CD14-positive monocyte (primary cell): ENCODE data around the gene IPMK. TPM values are rescaled to one million over a fixed set of nuclear protein-coding genes. Genes with fewer than 3 reads are reported as not detected.

Source experiments
- DNase-seq, 3 donors: peaks; one replicate each; pipeline ENCODE4 v3.0.0-alpha.2; 2011 to 2022
- H2AFZ ChIP-seq: 2 replicates; pipeline ENCODE4 v1.6.0; 2012; ENCODE audit warnings: mild to moderate bottlenecking, low read depth, low read length, inconsistent platforms; ENCODE audit not compliant: insufficient read depth, poor library complexity, severe bottlenecking
- H3K27ac ChIP-seq, 2 donors: 1 replicate in 1 of 2; 2 replicates in 1 of 2; pipeline ENCODE4 v1.5.1; 2012 to 2013; ENCODE audit warnings: low read length in 2 of 2, control low read depth in 1 of 2, inconsistent platforms in 1 of 2, low read depth in 1 of 2, mild to moderate bottlenecking in 1 of 2
- H3K27me3 ChIP-seq, 2 donors: one replicate each; pipeline versions ENCODE4 v1.6.0 to v1.6.1; 2011 to 2013; ENCODE audit warnings: low read length in 2 of 2; ENCODE audit not compliant: control insufficient read depth in 2 of 2, insufficient read depth in 2 of 2
- H3K36me3 ChIP-seq, 2 donors: replicated peaks in 1 of 2; 1 replicate in 1 of 2; 2 replicates in 1 of 2; pipeline versions ENCODE4 v1.5.1 to v1.6.1; 2012 to 2013; ENCODE audit warnings: low read length in 2 of 2, control low read depth in 1 of 2, inconsistent platforms in 1 of 2, mild to moderate bottlenecking in 1 of 2; ENCODE audit not compliant: insufficient read depth in 2 of 2, control insufficient read depth in 1 of 2
- H3K4me1 ChIP-seq, 2 donors: 1 replicate in 1 of 2; 2 replicates in 1 of 2; pipeline versions ENCODE4 v1.5.1 to v1.6.1; 2012 to 2013; ENCODE audit warnings: low read length in 2 of 2, control low read depth in 1 of 2, inconsistent platforms in 1 of 2, mild to moderate bottlenecking in 1 of 2, moderate library complexity in 1 of 2; ENCODE audit not compliant: insufficient read depth in 2 of 2, control insufficient read depth in 1 of 2
- H3K4me2 ChIP-seq: replicated peaks from 2 replicates; pipeline ENCODE3; 2012; ENCODE audit warnings: low read length, moderate library complexity, mild to moderate bottlenecking; ENCODE audit not compliant: poor library complexity, severe bottlenecking; ENCODE audit errors: extremely low read depth
- H3K4me3 ChIP-seq, 3 experiments: fragments of 200-600 bp in 1 of 3; sonication (generic) in 1 of 3; replicated peaks in 1 of 3; 1 replicate in 2 of 3; 2 replicates in 1 of 3; pipeline ENCODE4 v1.5.1; 2011 to 2013; ENCODE audit warnings: low read length in 3 of 3, mild to moderate bottlenecking in 3 of 3, control low read depth in 2 of 3, low read depth in 2 of 3, inconsistent platforms in 1 of 3, moderate library complexity in 1 of 3
- H3K79me2 ChIP-seq: 2 replicates; pipeline ENCODE4 v1.6.0; 2012; ENCODE audit warnings: mild to moderate bottlenecking, control low read depth, inconsistent platforms, low read length, moderate library complexity; ENCODE audit not compliant: insufficient read depth
- H3K9ac ChIP-seq: 2 replicates; pipeline ENCODE4 v1.6.0; 2017; ENCODE audit warnings: low read length, mild to moderate bottlenecking; ENCODE audit not compliant: insufficient read depth, poor library complexity, severe bottlenecking
- H3K9me3 ChIP-seq, 2 donors: replicated peaks in 1 of 2; 1 replicate in 1 of 2; 2 replicates in 1 of 2; pipeline versions ENCODE4 v1.5.1 to v1.6.1; 2012 to 2013; ENCODE audit warnings: low read length in 2 of 2, control low read depth in 1 of 2; ENCODE audit not compliant: control insufficient read depth in 1 of 2, insufficient read depth in 1 of 2
- H4K20me1 ChIP-seq: 2 replicates; pipeline ENCODE4 v1.6.0; 2012; ENCODE audit warnings: mild to moderate bottlenecking, low read length, control low read depth, moderate library complexity; ENCODE audit not compliant: insufficient read depth
- H3K27ac Mint-ChIP-seq, 7 donors: one replicate each; pipeline ENCODE4 v1.8.0; 2020; ENCODE audit warnings: mild to moderate bottlenecking in 7 of 7, mixed read lengths in 7 of 7, moderate library complexity in 6 of 7, inconsistent platforms in 2 of 7
- H3K27me3 Mint-ChIP-seq, 3 donors: one replicate each; pipeline ENCODE4 v1.8.0; 2021 to 2022; ENCODE audit warnings: low read depth in 3 of 3, mild to moderate bottlenecking in 3 of 3, mixed read lengths in 3 of 3, moderate library complexity in 3 of 3, inconsistent platforms in 1 of 3
- H3K36me3 Mint-ChIP-seq, 2 donors: one replicate each; pipeline ENCODE4 v1.8.0; 2020; ENCODE audit warnings: mixed read lengths in 2 of 2, inconsistent platforms in 1 of 2, mild to moderate bottlenecking in 1 of 2
- H3K4me1 Mint-ChIP-seq: one replicate; pipeline ENCODE4 v1.8.0; 2020; ENCODE audit warnings: mild to moderate bottlenecking, mixed read lengths
- H3K4me3 Mint-ChIP-seq, 2 donors: one replicate each; pipeline ENCODE4 v1.8.0; 2020; ENCODE audit warnings: mild to moderate bottlenecking in 2 of 2, mixed read lengths in 2 of 2, moderate library complexity in 1 of 2
- H3K9me3 Mint-ChIP-seq, 7 donors: one replicate each; pipeline ENCODE4 v1.8.0; 2020 to 2022; ENCODE audit warnings: mixed read lengths in 7 of 7, mild to moderate bottlenecking in 6 of 7, moderate library complexity in 6 of 7, inconsistent platforms in 2 of 7
- WGBS: methylation state at CpG from one replicate; pipeline ENCODE4 v1.1.5; 2013; ENCODE audit warnings: missing lambda C conversion rate; ENCODE audit not compliant: insufficient coverage; 5-methylcytosine and 5-hydroxymethylcytosine counted together
- intact Hi-C, 2 donors: fragments of 100-400 bp; cut with micrococcal nuclease; formaldehyde crosslinking; loops; one replicate each; pipeline versions ENCODE4 v1.15.0 to v1.15.1; 2023
- polyA plus RNA-seq, 3 donors: library from polyadenylated mRNA; depleted of rRNA in 1 of 3; unstranded in 2 of 3; stranded (reverse) in 1 of 3; fragments of 300-500 nt in 2 of 3; fragments of >200 nt in 1 of 3; fragmentation: Illumina TruSeq in 2 of 3; gene quantifications; 1 replicate in 2 of 3; 2 replicates in 1 of 3; pipeline ENCODE4 v1.2.3, GENCODE V29; 2012 to 2021
- TF ChIP-seq, protein P1 (sequence below): fragments of 200-600 bp; IDR thresholded peaks from one replicate; pipeline ENCODE4 v1.8.0; 2022; ENCODE audit warnings: antibody characterized with exemption, mild to moderate bottlenecking

Gene IPMK
- polyA plus RNA-seq, 3 donors = 6.1 to 10.9 (median 8.8) TPM

GRCh38 chr10:58268454-58268945 is 806 bp upstream of the IPMK start:
- peak overlapping the region; percentile 91 for H3K4me2 ChIP-seq
- H3K9me3 ChIP-seq = no peaks in the 10 kb centered on the region
- Mint-ChIP-seq H3K36me3 (peaks cover 0 to 3% of the 10 kb centered on the region in 2 donors), H3K4me3 (peak overlapping the region; percentile 93 to 98), H3K27ac (peak overlapping the region; percentile 92 to 99 (median 97)), H3K4me1 (peaks cover 33% of the 10 kb centered on the region), H3K27me3 (peaks cover 0 to 2% (median 0%) of the 10 kb centered on the region in 3 donors), H3K9me3 (peaks cover 0 to 8% (median 0%) of the 10 kb centered on the region in 7 donors)
- peaks cover 29 to 42% of the 10 kb centered on the region in 2 donors for H3K4me1 ChIP-seq
- WGBS = 0% methylated on average over 4 of the region's 13 CpGs
- H3K79me2 ChIP-seq = peaks cover 61% of the 10 kb centered on the region
- TF ChIP-seq, protein P1, sequence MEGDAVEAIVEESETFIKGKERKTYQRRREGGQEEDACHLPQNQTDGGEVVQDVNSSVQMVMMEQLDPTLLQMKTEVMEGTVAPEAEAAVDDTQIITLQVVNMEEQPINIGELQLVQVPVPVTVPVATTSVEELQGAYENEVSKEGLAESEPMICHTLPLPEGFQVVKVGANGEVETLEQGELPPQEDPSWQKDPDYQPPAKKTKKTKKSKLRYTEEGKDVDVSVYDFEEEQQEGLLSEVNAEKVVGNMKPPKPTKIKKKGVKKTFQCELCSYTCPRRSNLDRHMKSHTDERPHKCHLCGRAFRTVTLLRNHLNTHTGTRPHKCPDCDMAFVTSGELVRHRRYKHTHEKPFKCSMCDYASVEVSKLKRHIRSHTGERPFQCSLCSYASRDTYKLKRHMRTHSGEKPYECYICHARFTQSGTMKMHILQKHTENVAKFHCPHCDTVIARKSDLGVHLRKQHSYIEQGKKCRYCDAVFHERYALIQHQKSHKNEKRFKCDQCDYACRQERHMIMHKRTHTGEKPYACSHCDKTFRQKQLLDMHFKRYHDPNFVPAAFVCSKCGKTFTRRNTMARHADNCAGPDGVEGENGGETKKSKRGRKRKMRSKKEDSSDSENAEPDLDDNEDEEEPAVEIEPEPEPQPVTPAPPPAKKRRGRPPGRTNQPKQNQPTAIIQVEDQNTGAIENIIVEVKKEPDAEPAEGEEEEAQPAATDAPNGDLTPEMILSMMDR = no peak
- no peak for DNase-seq
- peaks cover 17% of the 10 kb centered on the region for H4K20me1 ChIP-seq
- H2AFZ ChIP-seq = peak overlapping the region; percentile 98
- no peaks in the 10 kb centered on the region for H3K27me3 ChIP-seq
- peak overlapping the region; percentile 84 to 100 for H3K27ac ChIP-seq
- H3K4me3 ChIP-seq = peak overlapping the region; percentile 44 to 83 (median 62)
- H3K9ac ChIP-seq = peak overlapping the region; percentile 69
- intact Hi-C loops = loop anchor here (1.0 to 10.0 kb wide), 3 partner anchors 66 to 1636 kb away; partner anchors contain the start of genes CCDC6 (in 1 of the 2) and UBE2D1 (in 1 of the 2)
- H3K36me3 ChIP-seq = no peaks in the 10 kb centered on the region

GRCh38 chr10:58266826-58267712 is 625 bp downstream of the IPMK start:
- peak; percentile 93 to 94 (median 93) for DNase-seq
- TF ChIP-seq, protein P1 = no peak
- peaks cover 31% of the 10 kb centered on the region for H4K20me1 ChIP-seq
- H3K4me2 ChIP-seq = peak overlapping the region; percentile 91
- H3K4me3 Mint-ChIP-seq = peak overlapping the region; percentile 98
- H3K27ac ChIP-seq = peak overlapping the region; percentile 93 to 100
- H3K36me3 Mint-ChIP-seq = peaks cover 0 to 5% of the 10 kb centered on the region in 2 donors
- H3K27ac Mint-ChIP-seq = peak overlapping the region; percentile 98 to 100 (median 99)
- H3K79me2 ChIP-seq = peaks cover 68% of the 10 kb centered on the region
- H3K9me3 ChIP-seq = no peaks in the 10 kb centered on the region
- peak overlapping the region; percentile 67 to 83 (median 79) for H3K4me3 ChIP-seq
- peaks cover 44% of the 10 kb centered on the region for H3K4me1 Mint-ChIP-seq
- H3K4me1 ChIP-seq = peaks cover 35 to 53% of the 10 kb centered on the region in 2 donors
- H3K9me3 Mint-ChIP-seq = peaks cover 0 to 8% (median 0%) of the 10 kb centered on the region in 7 donors
- H3K36me3 ChIP-seq = no peaks in the 10 kb centered on the region
- WGBS = under 1% methylated on average over 48 of the region's 53 CpGs
- no peaks in the 10 kb centered on the region for H3K27me3 ChIP-seq
- no peaks in the 10 kb centered on the region for H3K27me3 Mint-ChIP-seq
- intact Hi-C loops = loop anchor here (2.0 to 10.0 kb wide), 3 partner anchors 16 to 1638 kb away; partner anchors contain the start of genes CCDC6 (in 1 of the 2) and UBE2D1 (in 1 of the 2)
- H2AFZ ChIP-seq = no peak overlapping the region
- H3K9ac ChIP-seq = peak overlapping the region; percentile 99
